NCI-H128 (cell line): ENCODE measurements around the gene STRN3.
"Not testable (repeated sequence)": the region's sequence is repeated elsewhere in the genome, so short reads cannot be mapped to it uniquely, and the experiment has no call there.

Experiments used
- DNase-seq: peaks from one replicate; lab custom pipeline; 2025; ENCODE audit not compliant: unreplicated experiment; lab: John Stamatoyannopoulos, UW

STRN3 gene

GRCh38 chr14:30921788-30922187, 104.4 kb downstream of the STRN3 start:
- no peak for DNase-seq

- DNase-seq: no peak
Measured at GRCh38 chr14:30921305-30921704, 104.9 kb downstream of the STRN3 start.

GRCh38 chr14:30915596-30915995, 110.6 kb downstream of the STRN3 start:
- no peak for DNase-seq

GRCh38 chr14:30914812-30915211, 111.4 kb downstream of the STRN3 start:
- DNase-seq: no peak

- no peak for DNase-seq
Measured at GRCh38 chr14:30908826-30909225, 117.4 kb downstream of the STRN3 start.

GRCh38 chr14:30907659-30908057, 118.5 kb downstream of the STRN3 start:
- no peak for DNase-seq

- DNase-seq: no peak
Measured at GRCh38 chr14:30906752-30907658, 119.2 kb downstream of the STRN3 start.

- no peak for DNase-seq
Measured at GRCh38 chr14:30903285-30904124, 122.7 kb downstream of the STRN3 start.

- DNase-seq: not testable (repeated sequence)
Measured at GRCh38 chr14:30897121-30897520, 129.1 kb downstream of the STRN3 start.

- no peak for DNase-seq
Measured at GRCh38 chr14:30896435-30896834, 129.7 kb downstream of the STRN3 start.

- DNase-seq: no peak
Measured at GRCh38 chr14:30894923-30895515, 131.2 kb downstream of the STRN3 start.

GRCh38 chr14:30893819-30894218, 132.4 kb downstream of the STRN3 start:
- no peak for DNase-seq

GRCh38 chr14:30889244-30889594, 137.0 kb downstream of the STRN3 start:
- no peak for DNase-seq

- DNase-seq: no peak
Measured at GRCh38 chr14:30888480-30889243, 137.5 kb downstream of the STRN3 start.

- DNase-seq: no peak
Measured at GRCh38 chr14:30885840-30886740, 140.1 kb downstream of the STRN3 start.

- no peak for DNase-seq
Measured at GRCh38 chr14:30884901-30885300, 141.3 kb downstream of the STRN3 start.

- no peak for DNase-seq
Measured at GRCh38 chr14:30883508-30884294, 142.5 kb downstream of the STRN3 start.

GRCh38 chr14:30882431-30882830, 143.7 kb downstream of the STRN3 start:
- no peak for DNase-seq

GRCh38 chr14:30876692-30877091, 149.5 kb downstream of the STRN3 start:
- no peak for DNase-seq
